Heart left ventricle (tissue), 16 donors: ENCODE data around the gene AOC2. TPM values are rescaled to one million over a fixed set of nuclear protein-coding genes. Genes with fewer than 3 reads are reported as not detected.

ENCODE experiments used
- ATAC-seq, 4 donors: fragments of 200-7000 bp; cut with Tn5 transposase; one replicate each; pipeline ENCODE4 v1.9.1; 2020 to 2022; ENCODE audit warnings: moderate library complexity in 4 of 4, mild to moderate bottlenecking in 3 of 4, moderate number of reproducible peaks in 1 of 4
- DNase-seq, 5 donors: peaks; one replicate each; pipeline ENCODE4 v3.0.0-alpha.2; 2020
- H3K27ac ChIP-seq, 12 donors: fragments of 200-600 bp; sonication (generic) in 4 of 12; one replicate each; pipeline versions ENCODE4 v1.5.0 to v1.8.0; 2016 to 2022; ENCODE audit warnings: mild to moderate bottlenecking in 2 of 12
- H3K27me3 ChIP-seq, 9 donors: fragments of 200-600 bp; sonication (generic) in 2 of 9; one replicate each; pipeline versions ENCODE4 v1.5.1 to v1.8.0; 2016 to 2022; ENCODE audit warnings: mild to moderate bottlenecking in 3 of 9
- H3K36me3 ChIP-seq, 9 donors: fragments of 200-600 bp; sonication (generic) in 2 of 9; one replicate each; pipeline versions ENCODE4 v1.5.0 to v1.8.0; 2018 to 2022; ENCODE audit warnings: mild to moderate bottlenecking in 2 of 9
- H3K4me1 ChIP-seq, 12 donors: fragments of 200-600 bp; sonication (generic) in 4 of 12; one replicate each; pipeline versions ENCODE4 v1.5.0 to v1.8.0; 2016 to 2022; ENCODE audit warnings: mild to moderate bottlenecking in 3 of 12
- H3K4me3 ChIP-seq, 12 donors: fragments of 200-600 bp; sonication (generic) in 4 of 12; one replicate each; pipeline versions ENCODE4 v1.5.0 to v1.8.0; 2017 to 2022; ENCODE audit warnings: mild to moderate bottlenecking in 9 of 12, moderate library complexity in 4 of 12
- H3K9me3 ChIP-seq, 12 donors: fragments of 200-600 bp; sonication (generic) in 4 of 12; one replicate each; pipeline versions ENCODE4 v1.5.0 to v1.8.0; 2016 to 2022; ENCODE audit warnings: mild to moderate bottlenecking in 1 of 12
- POLR2A ChIP-seq, 2 donors: fragments of 450-650 bp; IDR thresholded peaks; one replicate each; pipeline ENCODE4 v1.6.1; 2017; ENCODE audit warnings: antibody characterized with exemption in 2 of 2, mild to moderate bottlenecking in 2 of 2, moderate library complexity in 2 of 2
- WGBS, 4 donors: extraction: QIAGEN DNeasy Blood & Tissue Kit in 2 of 4; methylation state at CpG; one replicate each; pipeline versions ENCODE4 v1.1.5 to v1.1.7; 2013 to 2018; 5-methylcytosine and 5-hydroxymethylcytosine counted together
- intact Hi-C, 10 donors: fragments of 100-400 bp; cut with DNase I; formaldehyde crosslinking; loops; one replicate each; pipeline versions ENCODE4 v1.11.1 to v1.14.2; 2022
- polyA plus RNA-seq, 2 donors: library from polyadenylated mRNA; stranded (reverse); fragments of 200-250 nt; gene quantifications; one replicate each; pipeline ENCODE4 v1.2.3, GENCODE V29; 2013
- total RNA-seq, 9 donors: library from RNA; depleted of rRNA in 2 of 9; stranded (reverse); fragments of >200 nt in 2 of 9; fragmentation: NEBNext Ultra II Directional in 3 of 9; extraction: Animal tissue kit (Norgen Biotek cat#: 25700) in 3 of 9; gene quantifications; one replicate each; pipeline versions ENCODE4 v1.1.0 to v1.2.4, GENCODE V29; 2016 to 2023
- TF ChIP-seq, protein P1 (sequence below), 12 donors: fragments of 200-600 bp; sonication (generic) in 4 of 12; IDR thresholded peaks; one replicate each; pipeline versions ENCODE4 v1.5.0 to v1.8.0; 2018 to 2022; ENCODE audit warnings: antibody characterized with exemption in 12 of 12, mild to moderate bottlenecking in 5 of 12
- donor health status: ischemic (EF 13 %, LVEDD 7.1; RV severe dilation, severe dysfunction).
- donor health status: healthy with polysubstance abuse.
- donor health status: DM: no; HTN: yes; CAD: no.
- donor health status: DM: no; HTN: no; CAD: no.
- donor health status: ischemic (EF 25% LVEDD 6.9; RV normal size, moderate dysfunction).
- donor health status: ischemic (EF 25% LVEDD 5.7; RV mildly dilated, moderate dysfunction).
- donor health status: healthy.
- donor health status: DM: yes; HTN: yes; CAD: no.
- donor health status: ischemic (EF 35%, LVEDD 5.7; RV mildly dilated, moderate dysfunction).
- donor health status: nonischemic (EF 11% LVEDD 7.7; RV severe dilation, severe dysfunction).
- donor health status: DM: yes; HTN: yes; CAD: no.
- donor health status: PGD.
- donor health status: ischemic (EF 29% LVEDD 5.4; RV normal size, mild dysfunction).
- donor health status: nonischemic (EF 23%, LVEDD 6.1; RV moderate dilation, normal function).

AOC2 gene
- total and polyA plus RNA-seq, 11 donors: 0.21 to 0.88 (median 0.44) TPM

DNA sequence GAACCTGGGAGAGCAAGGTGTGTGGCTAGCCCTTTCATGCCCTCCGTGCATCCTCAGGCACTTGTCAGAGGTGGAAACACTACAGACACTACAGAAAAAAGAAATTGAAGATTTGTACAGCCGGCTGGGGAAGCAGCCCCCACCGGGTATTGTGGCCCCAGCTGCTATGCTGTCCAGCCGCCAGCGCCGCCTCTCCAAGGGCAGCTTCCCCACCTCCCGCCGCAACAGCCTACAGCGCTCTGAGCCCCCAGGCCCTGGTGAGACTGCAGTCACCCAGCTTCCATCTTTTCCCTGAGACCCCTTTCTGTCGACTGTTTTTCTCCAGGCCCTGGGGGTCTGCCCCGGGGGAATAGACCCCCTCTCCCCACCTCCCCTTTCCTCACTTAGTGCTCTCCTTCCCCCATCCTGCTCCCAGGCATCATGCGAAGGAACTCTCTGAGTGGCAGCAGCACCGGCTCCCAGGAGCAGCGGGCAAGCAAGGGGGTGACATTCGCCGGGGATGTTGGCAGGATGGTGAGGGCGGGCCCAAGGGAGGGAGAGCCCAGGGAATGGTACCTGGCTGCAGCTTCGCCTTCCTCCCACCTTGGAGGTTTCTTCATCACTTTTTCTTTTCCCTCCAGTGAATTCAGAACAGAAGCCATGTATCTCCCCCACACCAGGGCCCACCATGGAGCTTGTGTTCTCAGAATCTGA lies 48.2 kb upstream of the AOC2 start:
- H3K4me3 ChIP-seq: no peak overlapping the region
- intact Hi-C loops: no loop called here
- no peaks in the 10 kb centered on the region for H3K9me3 ChIP-seq
- H3K27me3 ChIP-seq: no peaks in the 10 kb centered on the region
- no peak overlapping the region for H3K27ac ChIP-seq
- no peak for DNase-seq
- H3K36me3 ChIP-seq: peaks cover 0 to 18% (median 4%) of the 10 kb centered on the region in 9 donors
- TF ChIP-seq, protein P1, sequence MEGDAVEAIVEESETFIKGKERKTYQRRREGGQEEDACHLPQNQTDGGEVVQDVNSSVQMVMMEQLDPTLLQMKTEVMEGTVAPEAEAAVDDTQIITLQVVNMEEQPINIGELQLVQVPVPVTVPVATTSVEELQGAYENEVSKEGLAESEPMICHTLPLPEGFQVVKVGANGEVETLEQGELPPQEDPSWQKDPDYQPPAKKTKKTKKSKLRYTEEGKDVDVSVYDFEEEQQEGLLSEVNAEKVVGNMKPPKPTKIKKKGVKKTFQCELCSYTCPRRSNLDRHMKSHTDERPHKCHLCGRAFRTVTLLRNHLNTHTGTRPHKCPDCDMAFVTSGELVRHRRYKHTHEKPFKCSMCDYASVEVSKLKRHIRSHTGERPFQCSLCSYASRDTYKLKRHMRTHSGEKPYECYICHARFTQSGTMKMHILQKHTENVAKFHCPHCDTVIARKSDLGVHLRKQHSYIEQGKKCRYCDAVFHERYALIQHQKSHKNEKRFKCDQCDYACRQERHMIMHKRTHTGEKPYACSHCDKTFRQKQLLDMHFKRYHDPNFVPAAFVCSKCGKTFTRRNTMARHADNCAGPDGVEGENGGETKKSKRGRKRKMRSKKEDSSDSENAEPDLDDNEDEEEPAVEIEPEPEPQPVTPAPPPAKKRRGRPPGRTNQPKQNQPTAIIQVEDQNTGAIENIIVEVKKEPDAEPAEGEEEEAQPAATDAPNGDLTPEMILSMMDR (IDR thresholded peaks at IDR 0.05): no peak
- no peak for TF ChIP-seq POLR2A (IDR thresholded peaks at IDR 0.05)
- peaks cover 3 to 25% (median 16%) of the 10 kb centered on the region in 12 donors for H3K4me1 ChIP-seq
- WGBS, 4 donors: 91 to 95% (median 92%) methylated on average over 18 of the region's 18 CpGs
- ATAC-seq: no peak

DNA sequence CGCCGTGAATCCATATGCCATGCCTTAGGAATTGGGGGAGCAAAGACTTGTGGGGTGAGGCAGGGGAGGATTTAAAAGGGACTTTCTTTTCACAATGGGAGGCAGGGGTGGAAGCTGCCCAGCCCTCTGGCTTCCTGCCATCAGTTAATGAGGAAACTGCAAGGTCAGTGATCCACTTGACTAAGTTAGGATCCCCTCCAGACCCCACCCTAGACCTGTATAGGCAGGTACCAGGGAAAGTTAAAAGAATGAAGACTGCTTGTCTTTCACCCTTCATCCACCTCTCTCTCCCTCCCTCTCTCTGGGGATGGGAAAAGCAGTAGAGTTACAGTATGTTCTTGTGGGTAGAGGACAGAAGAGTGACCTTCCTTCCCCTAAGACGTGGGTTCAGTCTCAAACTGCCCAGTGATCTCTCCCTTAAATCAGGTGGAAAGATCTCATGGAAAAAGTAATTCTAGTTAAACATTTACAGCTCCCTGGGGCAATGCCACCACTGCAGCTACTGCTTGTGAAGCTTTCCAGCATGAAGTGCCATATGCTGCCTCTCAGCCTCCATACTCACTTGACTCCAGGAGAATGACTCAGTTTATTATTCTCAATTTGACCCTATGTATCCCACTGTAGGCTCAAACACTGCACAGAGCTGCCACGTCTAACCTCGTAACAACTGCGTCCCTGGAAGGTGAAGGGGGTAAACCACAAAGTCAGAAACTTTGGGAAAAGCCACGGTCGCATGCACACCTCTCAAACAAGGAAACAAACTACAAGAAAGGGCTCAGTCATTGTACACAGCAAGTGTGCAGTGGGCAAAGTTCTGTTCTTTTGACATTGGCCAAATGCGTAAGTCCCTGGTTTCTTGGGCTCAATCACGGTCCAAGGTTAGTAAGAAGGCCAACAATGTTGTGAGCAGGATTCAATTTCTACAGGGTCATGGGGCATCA lies 47.0 kb upstream of the AOC2 start:
- no peak for TF ChIP-seq POLR2A (IDR thresholded peaks at IDR 0.05)
- TF ChIP-seq, protein P1 (IDR thresholded peaks at IDR 0.05): no peak
- intact Hi-C loops: no loop called here
- WGBS, 4 donors: 78 to 90% (median 84%) methylated on average over 10 of the region's 10 CpGs
- Histone ChIP-seq H3K36me3 (peaks cover 0 to 18% (median 4%) of the 10 kb centered on the region in 9 donors), H3K4me3 (peak overlapping the region in 11 of 12 donors; percentile 71 to 96 (median 90)), H3K9me3 (no peaks in the 10 kb centered on the region), H3K27me3 (no peaks in the 10 kb centered on the region), H3K27ac (peak overlapping the region in 4 of 12 donors; percentile 80 to 89 (median 88)), H3K4me1 (peaks cover 3 to 25% (median 16%) of the 10 kb centered on the region in 12 donors)
- DNase-seq (no peak), ATAC-seq (no peak)

DNA sequence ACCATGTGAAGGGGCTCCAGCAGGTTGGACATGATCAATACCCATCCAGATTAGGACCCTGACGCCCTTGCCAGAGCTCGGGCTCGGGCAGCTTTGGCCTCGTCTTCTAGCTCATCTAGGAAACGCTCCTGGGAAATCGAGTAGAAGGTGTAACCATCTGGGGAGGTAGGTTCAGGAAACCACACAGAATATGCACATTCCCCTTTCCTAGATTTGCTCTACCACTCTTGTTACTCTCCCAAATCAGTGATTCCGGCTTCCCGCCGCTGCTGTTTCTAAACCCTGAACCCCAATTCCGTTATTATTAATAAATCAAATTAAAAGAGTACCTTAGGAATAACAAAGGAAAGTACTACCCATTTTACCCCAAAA lies 46.4 kb upstream of the AOC2 start:
- Histone ChIP-seq H3K27ac (peak overlapping the region in 11 of 12 donors; percentile 76 to 89 (median 80)), H3K4me1 (peaks cover 3 to 25% (median 16%) of the 10 kb centered on the region in 12 donors)
- 17 to 27% (median 23%) methylated on average over 10 of the region's 10 CpGs for WGBS, 4 donors

More for the DNA sequence above, 46.4 kb upstream of the AOC2 start:
- TF ChIP-seq POLR2A (IDR thresholded peaks at IDR 0.05): no peak
- TF ChIP-seq, protein P1 (IDR thresholded peaks at IDR 0.05): no peak
- DNase-seq (no peak), ATAC-seq (no peak)
- Histone ChIP-seq H3K36me3 (peaks cover 0 to 18% (median 4%) of the 10 kb centered on the region in 9 donors), H3K9me3 (no peaks in the 10 kb centered on the region), H3K27me3 (no peaks in the 10 kb centered on the region), H3K4me3 (peak overlapping the region; percentile 71 to 96 (median 91))
- intact Hi-C loops: no loop called here
